Endothelial cell of umbilical vein (primary cell): Measurements from ENCODE around the gene PLAC1. TPM values are rescaled to one million over a fixed set of nuclear protein-coding genes. Genes with fewer than 3 reads are reported as not detected.

Experiments used
- BruUV-seq: library from RNA; stranded (reverse); fragments of 400-500 nt; replicated peaks from 2 replicates; lab custom pipeline; 2021; lab: Mats Ljungman, UMichigan
- CTCF ChIA-PET: fragments of 300-600, 350-600 bp; sonication (Branson Sonifier 250); formaldehyde crosslinking; loops from one replicate; lab custom pipeline; 2021; ENCODE audit warnings: antibody characterized with exemption, inconsistent platforms; lab: Charles Lee
- POLR2A ChIA-PET: fragments of 300-600, 350-600 bp; sonication (Branson Sonifier 250); formaldehyde crosslinking; loops from one replicate; lab custom pipeline; 2021; ENCODE audit warnings: antibody characterized with exemption, inconsistent platforms; lab: Charles Lee
- DNase-seq: peaks from one replicate; pipeline ENCODE4 v3.0.0-alpha.2; 2011; ENCODE audit warnings: low read depth, low spot score
- FAIRE-seq: peaks from 2 replicates; lab custom pipeline; 2011; peaks lifted over from hg19 to GRCh38; lab: Jason Lieb, UNC
- H2AFZ ChIP-seq: 2 replicates; pipeline ENCODE4 v1.6.0; 2012; ENCODE audit warnings: low read depth, low read length, control low read depth, inconsistent platforms
- H3K27ac ChIP-seq: 2 replicates; pipeline ENCODE4 v1.5.1; 2011; ENCODE audit warnings: low read depth, mild to moderate bottlenecking, control low read depth, low read length, moderate library complexity; ENCODE audit not compliant: insufficient read depth
- H3K27me3 ChIP-seq, 2 experiments: 2 replicates each; pipeline versions ENCODE4 v1.6.0 to v1.6.1; 2011; ENCODE audit warnings: low read length in 2 of 2, mixed read lengths in 1 of 2; ENCODE audit not compliant: control insufficient read depth in 2 of 2, insufficient read depth in 2 of 2
- H3K36me3 ChIP-seq, 2 experiments: 2 replicates in 1 of 2; 3 replicates in 1 of 2; pipeline ENCODE4 v1.5.1; 2011; ENCODE audit warnings: low read length in 2 of 2, mild to moderate bottlenecking in 1 of 2, moderate library complexity in 1 of 2; ENCODE audit not compliant: control insufficient read depth in 2 of 2, insufficient read depth in 2 of 2; ENCODE audit errors: extremely low read depth in 1 of 2
- H3K4me1 ChIP-seq: 3 replicates; pipeline ENCODE4 v1.5.1; 2011; ENCODE audit warnings: mild to moderate bottlenecking, low read length; ENCODE audit not compliant: control insufficient read depth, insufficient read depth; ENCODE audit errors: extremely low read depth
- H3K4me2 ChIP-seq: 2 replicates; pipeline ENCODE4 v1.6.1; 2011; ENCODE audit warnings: low read length, control low read depth, mixed read lengths; ENCODE audit not compliant: insufficient read depth
- H3K4me3 ChIP-seq, 3 experiments: fragments of 200-600 bp in 1 of 3; sonication (generic), shearing (Covaris generic) in 1 of 3; replicated peaks in 1 of 3; 2 replicates each; pipeline ENCODE4 v1.5.1; 2011 to 2016; ENCODE audit warnings: control low read depth in 3 of 3, low read length in 3 of 3, mild to moderate bottlenecking in 2 of 3, inconsistent platforms in 1 of 3, low read depth in 1 of 3, moderate library complexity in 1 of 3; ENCODE audit not compliant: insufficient read depth in 1 of 3
- H3K79me2 ChIP-seq: 2 replicates; pipeline ENCODE4 v1.6.0; 2012; ENCODE audit warnings: low read length, inconsistent platforms; ENCODE audit not compliant: control insufficient read depth, insufficient read depth
- H3K9ac ChIP-seq: replicated peaks from 2 replicates; pipeline ENCODE3; 2011; ENCODE audit warnings: low read length, control low read depth; ENCODE audit not compliant: insufficient read depth; ENCODE audit errors: extremely low read depth
- H3K9me1 ChIP-seq: replicated peaks from 3 replicates; pipeline ENCODE4 v1.6.0; 2011; ENCODE audit warnings: mild to moderate bottlenecking, low read length; ENCODE audit not compliant: control insufficient read depth, insufficient read depth; ENCODE audit errors: extremely low read depth
- H3K9me3 ChIP-seq: replicated peaks from 2 replicates; pipeline ENCODE4 v1.5.1; 2012; ENCODE audit warnings: low read length, inconsistent platforms; ENCODE audit not compliant: control insufficient read depth, insufficient read depth
- H4K20me1 ChIP-seq: replicated peaks from 2 replicates; pipeline ENCODE3; 2011; ENCODE audit warnings: mild to moderate bottlenecking, low read length; ENCODE audit not compliant: control insufficient read depth, insufficient read depth; ENCODE audit errors: extremely low read depth
- CTCF ChIP-seq, 2 donors: IDR thresholded peaks; 1 replicate in 1 of 2; 2 replicates in 1 of 2; pipeline ENCODE4 v1.5.1; 2011; ENCODE audit warnings: low read length in 2 of 2, mild to moderate bottlenecking in 2 of 2, moderate library complexity in 2 of 2, control low read depth in 1 of 2, inconsistent platforms in 1 of 2, low read depth in 1 of 2; ENCODE audit not compliant: insufficient read depth in 1 of 2; ENCODE audit errors: extremely low read depth in 1 of 2
- EZH2 ChIP-seq: IDR thresholded peaks from 2 replicates; pipeline ENCODE4 v1.6.1; 2012; ENCODE audit warnings: borderline replicate concordance, low read depth, mild to moderate bottlenecking, moderate library complexity, low read length, inconsistent platforms; ENCODE audit not compliant: severe bottlenecking
- FOS ChIP-seq: IDR thresholded peaks from 2 replicates; pipeline ENCODE4 v1.6.1; 2011; ENCODE audit warnings: mild to moderate bottlenecking, low read length, moderate library complexity, borderline replicate concordance; ENCODE audit not compliant: insufficient read depth
- GATA2 ChIP-seq: IDR thresholded peaks from 2 replicates; pipeline ENCODE4 v1.7.0; 2011; ENCODE audit warnings: low read depth, mild to moderate bottlenecking, moderate library complexity, mixed read lengths, low read length; ENCODE audit not compliant: insufficient read length, insufficient read depth
- JUN ChIP-seq: IDR thresholded peaks from 2 replicates; pipeline ENCODE4 v1.6.1; 2011; ENCODE audit warnings: borderline replicate concordance, low read depth; ENCODE audit not compliant: insufficient read length, insufficient read depth
- MAX ChIP-seq: IDR thresholded peaks from 2 replicates; pipeline ENCODE4 v1.6.1; 2011; ENCODE audit not compliant: insufficient read depth, insufficient read length
- MYC ChIP-seq: IDR thresholded peaks from one replicate; pipeline ENCODE4 v1.6.1; 2011; ENCODE audit warnings: mild to moderate bottlenecking, low read depth, low read length
- POLR2A ChIP-seq: IDR thresholded peaks from 2 replicates; pipeline ENCODE4 v1.6.1; 2012; ENCODE audit warnings: low read depth, mild to moderate bottlenecking, control low read depth, low read length
- POLR2AphosphoS5 ChIP-seq: IDR thresholded peaks from 2 replicates; pipeline ENCODE4 v1.6.1; 2012; ENCODE audit warnings: low read depth, mild to moderate bottlenecking, control low read depth, low read length, moderate library complexity; ENCODE audit not compliant: insufficient read depth
- dilution Hi-C: fragments of 300-500 bp; cut with MboI; formaldehyde crosslinking; loops from one replicate; pipeline ENCODE4 v1.15.0; 2019; ENCODE audit warnings: low sequenced_read_pairs; ENCODE audit not compliant: extremely low pct_ligation_motif_present
- intact Hi-C: fragments of 100-400 bp; cut with micrococcal nuclease; formaldehyde crosslinking; loops from one replicate; pipeline ENCODE4 v1.10.0; 2022
- polyA plus RNA-seq, 4 experiments: library from polyadenylated mRNA; depleted of rRNA in 3 of 4; stranded (reverse) in 3 of 4; unstranded in 1 of 4; fragments of >200 nt; gene quantifications; 2 replicates each; pipeline versions ENCODE4 v1.2.1 to v1.2.3, GENCODE V29; 2011 to 2012; ENCODE audit warnings: missing spikeins in 1 of 4
- total RNA-seq: library from RNA; stranded (reverse); gene quantifications from 2 replicates; pipeline ENCODE4 v1.2.3, GENCODE V29; 2021

PLAC1 gene
- total and polyA plus RNA-seq, 2 donors (not counting 3 experiments of a cell fraction or from before 2014, with no cell fraction given): 0.58 to 2.4 TPM

- POLR2A ChIA-PET: no interaction called here
- Histone ChIP-seq H3K4me3 (no peak overlapping the region), H3K27ac (no peak overlapping the region), H3K9ac (no peak overlapping the region), H3K9me1 (no peaks in the 10 kb centered on the region), H4K20me1 (no peaks in the 10 kb centered on the region), H3K36me3 (no peaks in the 10 kb centered on the region), H3K4me1 (peaks cover 39% of the 10 kb centered on the region), H2AFZ (no peak overlapping the region), H3K27me3 (no peaks in the 10 kb centered on the region), H3K9me3 (no peaks in the 10 kb centered on the region), H3K79me2 (no peaks in the 10 kb centered on the region), H3K4me2 (no peak overlapping the region)
- TF ChIP-seq GATA2: peak; percentile 88
- TF ChIP-seq MYC: no peak
- no peak for TF ChIP-seq EZH2
- no peak for TF ChIP-seq POLR2AphosphoS5
- FAIRE-seq (peak; percentile 84), DNase-seq (peak; percentile 37)
- dilution Hi-C loops: no loop called here
- intact Hi-C loops: no loop called here
- CTCF ChIA-PET: no interaction called here
- no TSS peak for BruUV-seq
These were observed 37.7 kb upstream of the PLAC1 start for GRCh38 chrX:134695999-134696398.

GRCh38 chrX:134694333-134695322 lies 36.4 kb upstream of the PLAC1 start:
- intact Hi-C loops (no loop called here), dilution Hi-C loops (no loop called here)
- Histone ChIP-seq H3K79me2 (no peaks in the 10 kb centered on the region), H3K4me1 (peaks cover 39% of the 10 kb centered on the region), H4K20me1 (no peaks in the 10 kb centered on the region), H3K9ac (no peak overlapping the region), H3K4me3 (no peak overlapping the region), H3K9me1 (no peaks in the 10 kb centered on the region), H2AFZ (no peak overlapping the region), H3K36me3 (no peaks in the 10 kb centered on the region), H3K27ac (no peak overlapping the region), H3K9me3 (no peaks in the 10 kb centered on the region), H3K4me2 (no peak overlapping the region), H3K27me3 (no peaks in the 10 kb centered on the region)
- ChIA-PET POLR2A (no interaction called here), CTCF (no interaction called here)
- no TSS peak for BruUV-seq
- DNase-seq (no peak), FAIRE-seq (no peak)
- no peak for TF ChIP-seq POLR2A
- no peak for TF ChIP-seq GATA2
- TF ChIP-seq MYC: no peak
- no peak for TF ChIP-seq POLR2AphosphoS5
- no peak for TF ChIP-seq CTCF (IDR thresholded peaks at IDR 0.05; ENCODE audit: extremely low read depth in 1 of 2, insufficient read depth in 1 of 2, low read depth in 1 of 2, low read length in 2 of 2)
- TF ChIP-seq MAX: no peak
- no peak for TF ChIP-seq JUN
- no peak for TF ChIP-seq FOS
- no peak for TF ChIP-seq EZH2
